HepG2 (cell line): ENCODE measurements around the gene FMOD. TPM values are rescaled to one million over a fixed set of nuclear protein-coding genes. Genes with fewer than 3 reads are reported as not detected.

ENCODE experiments used
- ATM ChIP-seq: fragments of 450-650 bp; IDR thresholded peaks from 2 replicates; pipeline ENCODE4 v1.7.1; 2017; ENCODE audit warnings: mild to moderate bottlenecking, borderline replicate concordance
- BATF2 ChIP-seq: sonication (generic); formaldehyde crosslinking; IDR thresholded peaks from 2 replicates; pipeline ENCODE4 v1.8.0; 2022; ENCODE audit warnings: mild to moderate bottlenecking, missing genetic modification reagents, moderate library complexity
- CTCF ChIP-seq: sonication (generic); formaldehyde crosslinking; IDR thresholded peaks from 2 replicates; pipeline ENCODE4 v1.5.0; 2020; ENCODE audit warnings: mild to moderate bottlenecking, missing genetic modification reagents, moderate library complexity
- DBP ChIP-seq: sonication (generic); formaldehyde crosslinking; IDR thresholded peaks from 2 replicates; pipeline ENCODE4 v1.4.0; 2020; ENCODE audit warnings: missing genetic modification reagents; ENCODE audit errors: not compliant biosample characterization
- FOXO4 ChIP-seq: sonication (generic); formaldehyde crosslinking; conservative IDR thresholded peaks from 2 replicates; pipeline ENCODE4 v1.8.1; 2023; ENCODE audit warnings: missing genetic modification reagents
- FUBP1 ChIP-seq: sonication (generic); formaldehyde crosslinking; IDR thresholded peaks from 2 replicates; pipeline ENCODE4 v1.5.1; 2020; ENCODE audit warnings: missing genetic modification reagents, mild to moderate bottlenecking, borderline replicate concordance
- IRX3 ChIP-seq: sonication (generic); formaldehyde crosslinking; IDR thresholded peaks from 2 replicates; pipeline ENCODE4 v1.8.1; 2023; ENCODE audit warnings: mild to moderate bottlenecking, low read depth, missing genetic modification reagents, borderline replicate concordance
- KLF6 ChIP-seq: IDR thresholded peaks from 2 replicates; pipeline ENCODE4 v1.8.0; 2016; ENCODE audit warnings: missing biosample characterization, missing genetic modification reagents
- MEF2D ChIP-seq: sonication (generic); formaldehyde crosslinking; IDR thresholded peaks from 2 replicates; pipeline ENCODE4 v1.5.1; 2020; ENCODE audit warnings: mild to moderate bottlenecking, missing genetic modification reagents
- MYNN ChIP-seq: sonication (generic); formaldehyde crosslinking; IDR thresholded peaks from 2 replicates; pipeline ENCODE4 v1.4.0; 2020; ENCODE audit warnings: mild to moderate bottlenecking, low read depth, missing genetic modification reagents
- NRL ChIP-seq: sonication (generic); formaldehyde crosslinking; IDR thresholded peaks from 2 replicates; pipeline ENCODE4 v1.5.0; 2020; ENCODE audit warnings: missing genetic modification reagents, mild to moderate bottlenecking, moderate library complexity, borderline replicate concordance
- PAF1 ChIP-seq: IDR thresholded peaks from 2 replicates; pipeline ENCODE4 v1.6.1; 2016; ENCODE audit warnings: missing genetic modification reagents, missing compliant biosample characterization
- RCOR2 ChIP-seq: IDR thresholded peaks from 2 replicates; pipeline ENCODE4 v1.6.1; 2016; ENCODE audit warnings: missing biosample characterization, missing genetic modification reagents
- TAF15 ChIP-seq: fragments of 200-400 bp; formaldehyde crosslinking; IDR thresholded peaks from one replicate; pipeline ENCODE4 v1.6.1; 2018; ENCODE audit warnings: mild to moderate bottlenecking, low read depth, low read length; ENCODE audit not compliant: poor library complexity, severe bottlenecking
- ZBTB34 ChIP-seq: sonication (generic); formaldehyde crosslinking; IDR thresholded peaks from 2 replicates; pipeline ENCODE4 v1.8.0; 2022; ENCODE audit warnings: mild to moderate bottlenecking, missing genetic modification reagents
- ZNF20 ChIP-seq: sonication (generic); formaldehyde crosslinking; IDR thresholded peaks from 2 replicates; pipeline ENCODE4 v1.4.0; 2020; ENCODE audit warnings: mild to moderate bottlenecking, moderate library complexity, missing genetic modification reagents
- ZNF30 ChIP-seq: sonication (generic); formaldehyde crosslinking; IDR thresholded peaks from 2 replicates; pipeline ENCODE4 v1.5.0; 2020; ENCODE audit warnings: mild to moderate bottlenecking, missing genetic modification reagents
- ZNF44 ChIP-seq: sonication (generic); formaldehyde crosslinking; IDR thresholded peaks from 2 replicates; pipeline ENCODE4 v1.5.1; 2020; ENCODE audit warnings: mild to moderate bottlenecking, missing genetic modification reagents
- ZNF546 ChIP-seq: sonication (generic); formaldehyde crosslinking; conservative IDR thresholded peaks from 2 replicates; pipeline ENCODE4 v1.8.1; 2023; ENCODE audit warnings: mild to moderate bottlenecking, missing genetic modification reagents
- ZNF644 ChIP-seq: IDR thresholded peaks from 2 replicates; pipeline ENCODE4 v1.6.1; 2016; ENCODE audit warnings: low read depth
- ZNF841 ChIP-seq: sonication (generic); formaldehyde crosslinking; IDR thresholded peaks from 2 replicates; pipeline ENCODE4 v1.8.1; 2023; ENCODE audit warnings: missing genetic modification reagents, borderline replicate concordance
- ZNF878 ChIP-seq: sonication (generic); formaldehyde crosslinking; IDR thresholded peaks from 2 replicates; pipeline ENCODE4 v1.8.1; 2023; ENCODE audit warnings: mild to moderate bottlenecking, missing genetic modification reagents, moderate library complexity
- polyA plus RNA-seq, 8 experiments: library from polyadenylated mRNA; depleted of rRNA in 3 of 8; stranded (reverse) in 7 of 8; unstranded in 1 of 8; fragments of >200 nt; fragmentation: Illumina TruSeq in 4 of 8; extraction: Trizol in 4 of 8; gene quantifications; 2 replicates each; pipeline versions ENCODE4 v1.2.1 to v1.2.3, GENCODE V29; 2011 to 2016; ENCODE audit warnings: low read depth in 4 of 8, missing spikeins in 1 of 8, mixed read lengths in 1 of 8; ENCODE audit not compliant: insufficient read depth in 1 of 8
- total RNA-seq, 5 experiments: library from RNA; depleted of rRNA; stranded (reverse); fragments of >200 nt; fragmentation: Illumina TruSeq; extraction: Trizol; gene quantifications; 2 replicates each; pipeline ENCODE4 v1.2.3, GENCODE V29; 2016; ENCODE audit warnings: low read depth in 1 of 5

FMOD gene
- total and polyA plus RNA-seq, 2 of the 13 experiments (the other 11 are each of a cell fraction or from before 2014, with no cell fraction given) = 0.08 TPM; not detected in 1

- TF ChIP-seq PAF1 (no peak), NRL (CRISPR knock-in tag) (no peak), ZNF841 (CRISPR knock-in tag) (no peak), ZNF546 (no peak), ATM (no peak), ZBTB34 (CRISPR knock-in tag) (no peak), FOXO4 (no peak), KLF6 (CRISPR knock-in tag) (0 out of 2 replicates have a peak, but pooled peaks have one; percentile 27), ZNF878 (CRISPR knock-in tag) (no peak), MYNN (CRISPR knock-in tag) (no peak), MEF2D (CRISPR knock-in tag) (no peak), RCOR2 (CRISPR knock-in tag) (no peak), ZNF30 (CRISPR knock-in tag) (no peak), CTCF (peak; percentile 86), FUBP1 (no peak), ZNF44 (no peak), ZNF20 (no peak), BATF2 (CRISPR knock-in tag) (no peak), ZNF644 (no peak), TAF15 (no peak), DBP (CRISPR knock-in tag) (no peak), IRX3 (CRISPR knock-in tag) (no peak)
Measured at GRCh38 chr1:203340112-203340790, 10.7 kb downstream of the FMOD start (continued).
